MM.1S (cell line): ENCODE results near the gene MXRA7.

Experiments
- EZH2 ChIP-seq: fragments of 300-600 bp; sonication (generic); optimal IDR thresholded peaks from 2 replicates; pipeline ENCODE3; 2017; ENCODE audit warnings: low read depth, mild to moderate bottlenecking, antibody characterized with exemption, low read length, mixed read lengths
- EZH2phosphoT487 ChIP-seq: fragments of 300-600 bp; sonication (generic); IDR thresholded peaks from 2 replicates; pipeline ENCODE4 v1.6.1; 2018; ENCODE audit warnings: antibody characterized with exemption, low read length
- TF ChIP-seq, protein P1 (sequence below): fragments of 300-600 bp; sonication (generic); IDR thresholded peaks from 2 replicates; pipeline ENCODE4 v1.5.1; 2016; ENCODE audit warnings: antibody characterized with exemption, low read length, mixed read lengths

- TF ChIP-seq, protein P1, sequence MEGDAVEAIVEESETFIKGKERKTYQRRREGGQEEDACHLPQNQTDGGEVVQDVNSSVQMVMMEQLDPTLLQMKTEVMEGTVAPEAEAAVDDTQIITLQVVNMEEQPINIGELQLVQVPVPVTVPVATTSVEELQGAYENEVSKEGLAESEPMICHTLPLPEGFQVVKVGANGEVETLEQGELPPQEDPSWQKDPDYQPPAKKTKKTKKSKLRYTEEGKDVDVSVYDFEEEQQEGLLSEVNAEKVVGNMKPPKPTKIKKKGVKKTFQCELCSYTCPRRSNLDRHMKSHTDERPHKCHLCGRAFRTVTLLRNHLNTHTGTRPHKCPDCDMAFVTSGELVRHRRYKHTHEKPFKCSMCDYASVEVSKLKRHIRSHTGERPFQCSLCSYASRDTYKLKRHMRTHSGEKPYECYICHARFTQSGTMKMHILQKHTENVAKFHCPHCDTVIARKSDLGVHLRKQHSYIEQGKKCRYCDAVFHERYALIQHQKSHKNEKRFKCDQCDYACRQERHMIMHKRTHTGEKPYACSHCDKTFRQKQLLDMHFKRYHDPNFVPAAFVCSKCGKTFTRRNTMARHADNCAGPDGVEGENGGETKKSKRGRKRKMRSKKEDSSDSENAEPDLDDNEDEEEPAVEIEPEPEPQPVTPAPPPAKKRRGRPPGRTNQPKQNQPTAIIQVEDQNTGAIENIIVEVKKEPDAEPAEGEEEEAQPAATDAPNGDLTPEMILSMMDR = no peak
- no peak for TF ChIP-seq EZH2phosphoT487
- TF ChIP-seq EZH2 = no peak
These were observed 28.5 kb downstream of the MXRA7 start for GRCh38 chr17:76682296-76682695.
